ENCODE results near the gene GABBR2. TPM values are rescaled to one million over a fixed set of nuclear protein-coding genes. Genes with fewer than 3 reads are reported as not detected.

The GABBR2 gene
- polyA plus RNA-seq, 1 donor = 0.69 TPM

- peaks cover 21% of the 10 kb centered on the region for H3K27me3 ChIP-seq (ENCODE audit: control insufficient read depth, insufficient read depth, low read length)
- H3K4me3 ChIP-seq (ENCODE audit: low read length) = no peak overlapping the region
- no CpG with 5 or more reads among the region's 8 CpGs for WGBS (ENCODE audit: insufficient coverage, low lambda C conversion rate)
Measured at GRCh38 chr9:98702340-98702739, 6.4 kb downstream of the GABBR2 start.

GRCh38 chr9:98701576-98701975 is 7.2 kb downstream of the GABBR2 start:
- Histone ChIP-seq H3K4me1 (ENCODE audit: control insufficient read depth, insufficient read depth, low read length) (peaks cover 11% of the 10 kb centered on the region), H3K27ac (ENCODE audit: low read length) (no peak overlapping the region), H3K9me3 (ENCODE audit: control insufficient read depth, low read depth, low read length) (no peaks in the 10 kb centered on the region), H3K36me3 (ENCODE audit: control insufficient read depth, insufficient read depth, low read length) (no peaks in the 10 kb centered on the region), H3K27me3 (ENCODE audit: control insufficient read depth, insufficient read depth, low read length) (peaks cover 14% of the 10 kb centered on the region), H3K4me3 (ENCODE audit: low read length) (no peak overlapping the region)
- WGBS (ENCODE audit: insufficient coverage, low lambda C conversion rate) = no CpG with 5 or more reads among the region's 7 CpGs
- DNase-seq = peak; percentile 22 to 40

More at GRCh38 chr9:98702340-98702739, 6.4 kb downstream of the GABBR2 start:
- H3K36me3 ChIP-seq (ENCODE audit: control insufficient read depth, insufficient read depth, low read length) = no peaks in the 10 kb centered on the region
- H3K27ac ChIP-seq (ENCODE audit: low read length) = no peak overlapping the region
- H3K9me3 ChIP-seq (ENCODE audit: control insufficient read depth, low read depth, low read length) = peaks cover 2% of the 10 kb centered on the region
- DNase-seq = peak; percentile 33 to 61
- H3K4me1 ChIP-seq (ENCODE audit: control insufficient read depth, insufficient read depth, low read length) = peaks cover 11% of the 10 kb centered on the region

GRCh38 chr9:98700801-98701200 is 7.9 kb downstream of the GABBR2 start:
- Histone ChIP-seq H3K36me3 (ENCODE audit: control insufficient read depth, insufficient read depth, low read length) (no peaks in the 10 kb centered on the region), H3K9me3 (ENCODE audit: control insufficient read depth, low read depth, low read length) (no peaks in the 10 kb centered on the region), H3K27ac (ENCODE audit: low read length) (no peak overlapping the region), H3K27me3 (ENCODE audit: control insufficient read depth, insufficient read depth, low read length) (peaks cover 8% of the 10 kb centered on the region), H3K4me3 (ENCODE audit: low read length) (no peak overlapping the region), H3K4me1 (ENCODE audit: control insufficient read depth, insufficient read depth, low read length) (peaks cover 11% of the 10 kb centered on the region)
- no peak for DNase-seq
- no CpG with 5 or more reads among the region's 4 CpGs for WGBS (ENCODE audit: insufficient coverage, low lambda C conversion rate)

GRCh38 chr9:98698856-98699255 is 9.9 kb downstream of the GABBR2 start:
- H3K4me3 ChIP-seq (ENCODE audit: low read length) = no peak overlapping the region
- no peaks in the 10 kb centered on the region for H3K27me3 ChIP-seq (ENCODE audit: control insufficient read depth, insufficient read depth, low read length)
- peaks cover 11% of the 10 kb centered on the region for H3K4me1 ChIP-seq (ENCODE audit: control insufficient read depth, insufficient read depth, low read length)
- DNase-seq = no peak
- H3K9me3 ChIP-seq (ENCODE audit: control insufficient read depth, low read depth, low read length) = no peaks in the 10 kb centered on the region
- WGBS (ENCODE audit: insufficient coverage, low lambda C conversion rate) = 100% methylated on average over 1 of the region's 6 CpGs
- no peak overlapping the region for H3K27ac ChIP-seq (ENCODE audit: low read length)
- H3K36me3 ChIP-seq (ENCODE audit: control insufficient read depth, insufficient read depth, low read length) = no peaks in the 10 kb centered on the region

GRCh38 chr9:98694943-98695342 is 13.8 kb downstream of the GABBR2 start:
- Histone ChIP-seq H3K36me3 (ENCODE audit: control insufficient read depth, insufficient read depth, low read length) (no peaks in the 10 kb centered on the region), H3K4me1 (ENCODE audit: control insufficient read depth, insufficient read depth, low read length) (peaks cover 5% of the 10 kb centered on the region), H3K9me3 (ENCODE audit: control insufficient read depth, low read depth, low read length) (no peaks in the 10 kb centered on the region), H3K27ac (ENCODE audit: low read length) (no peak overlapping the region), H3K4me3 (ENCODE audit: low read length) (no peak overlapping the region), H3K27me3 (ENCODE audit: control insufficient read depth, insufficient read depth, low read length) (no peaks in the 10 kb centered on the region)
- no CpG with 5 or more reads among the region's 2 CpGs for WGBS (ENCODE audit: insufficient coverage, low lambda C conversion rate)
- no peak for DNase-seq

GRCh38 chr9:98692392-98692791 is 16.3 kb downstream of the GABBR2 start:
- WGBS (ENCODE audit: insufficient coverage, low lambda C conversion rate) = no CpG with 5 or more reads among the region's 7 CpGs
- no peaks in the 10 kb centered on the region for H3K9me3 ChIP-seq (ENCODE audit: control insufficient read depth, low read depth, low read length)
- H3K27me3 ChIP-seq (ENCODE audit: control insufficient read depth, insufficient read depth, low read length) = no peaks in the 10 kb centered on the region
- no peak for DNase-seq
- H3K36me3 ChIP-seq (ENCODE audit: control insufficient read depth, insufficient read depth, low read length) = no peaks in the 10 kb centered on the region
- H3K27ac ChIP-seq (ENCODE audit: low read length) = no peak overlapping the region
- H3K4me3 ChIP-seq (ENCODE audit: low read length) = no peak overlapping the region
- H3K4me1 ChIP-seq (ENCODE audit: control insufficient read depth, insufficient read depth, low read length) = peaks cover 5% of the 10 kb centered on the region

GRCh38 chr9:98691890-98692289 is 16.8 kb downstream of the GABBR2 start:
- Histone ChIP-seq H3K27ac (ENCODE audit: low read length) (no peak overlapping the region), H3K9me3 (ENCODE audit: control insufficient read depth, low read depth, low read length) (no peaks in the 10 kb centered on the region), H3K36me3 (ENCODE audit: control insufficient read depth, insufficient read depth, low read length) (no peaks in the 10 kb centered on the region), H3K4me1 (ENCODE audit: control insufficient read depth, insufficient read depth, low read length) (peaks cover 5% of the 10 kb centered on the region), H3K27me3 (ENCODE audit: control insufficient read depth, insufficient read depth, low read length) (no peaks in the 10 kb centered on the region), H3K4me3 (ENCODE audit: low read length) (no peak overlapping the region)
- DNase-seq = no peak
- WGBS (ENCODE audit: insufficient coverage, low lambda C conversion rate) = no CpG with 5 or more reads among the region's 3 CpGs

GRCh38 chr9:98690686-98691085 is 18.0 kb downstream of the GABBR2 start:
- no peaks in the 10 kb centered on the region for H3K27me3 ChIP-seq (ENCODE audit: control insufficient read depth, insufficient read depth, low read length)
- H3K36me3 ChIP-seq (ENCODE audit: control insufficient read depth, insufficient read depth, low read length) = no peaks in the 10 kb centered on the region
- H3K27ac ChIP-seq (ENCODE audit: low read length) = no peak overlapping the region
- H3K9me3 ChIP-seq (ENCODE audit: control insufficient read depth, low read depth, low read length) = no peaks in the 10 kb centered on the region
- H3K4me1 ChIP-seq (ENCODE audit: control insufficient read depth, insufficient read depth, low read length) = peaks cover 5% of the 10 kb centered on the region
- H3K4me3 ChIP-seq (ENCODE audit: low read length) = no peak overlapping the region
- no peak for DNase-seq
- WGBS (ENCODE audit: insufficient coverage, low lambda C conversion rate) = no CpG with 5 or more reads among the region's 1 CpG

GRCh38 chr9:98688710-98689495 is 19.8 kb downstream of the GABBR2 start:
- Histone ChIP-seq H3K27ac (ENCODE audit: low read length) (no peak overlapping the region), H3K4me1 (ENCODE audit: control insufficient read depth, insufficient read depth, low read length) (peaks cover 5% of the 10 kb centered on the region), H3K9me3 (ENCODE audit: control insufficient read depth, low read depth, low read length) (no peaks in the 10 kb centered on the region), H3K36me3 (ENCODE audit: control insufficient read depth, insufficient read depth, low read length) (no peaks in the 10 kb centered on the region), H3K4me3 (ENCODE audit: low read length) (no peak overlapping the region), H3K27me3 (ENCODE audit: control insufficient read depth, insufficient read depth, low read length) (no peaks in the 10 kb centered on the region)
- no peak for DNase-seq
- WGBS (ENCODE audit: insufficient coverage, low lambda C conversion rate) = 92% methylated on average over 2 of the region's 7 CpGs

- Histone ChIP-seq H3K27ac (ENCODE audit: low read length) (no peak overlapping the region), H3K4me3 (ENCODE audit: low read length) (no peak overlapping the region), H3K9me3 (ENCODE audit: control insufficient read depth, low read depth, low read length) (no peaks in the 10 kb centered on the region), H3K4me1 (ENCODE audit: control insufficient read depth, insufficient read depth, low read length) (peaks cover 5% of the 10 kb centered on the region), H3K36me3 (ENCODE audit: control insufficient read depth, insufficient read depth, low read length) (no peaks in the 10 kb centered on the region), H3K27me3 (ENCODE audit: control insufficient read depth, insufficient read depth, low read length) (no peaks in the 10 kb centered on the region)
- DNase-seq = no peak
- no CpG with 5 or more reads among the region's 1 CpG for WGBS (ENCODE audit: insufficient coverage, low lambda C conversion rate)
Measured at GRCh38 chr9:98687911-98688310, 20.8 kb downstream of the GABBR2 start.
